Sigmoid colon (tissue), 7 donors: Measurements from ENCODE around the gene MGARP. TPM values are rescaled to one million over a fixed set of nuclear protein-coding genes. Genes with fewer than 3 reads are reported as not detected.
"Not testable (repeated sequence)": the region's sequence is repeated elsewhere in the genome, so short reads cannot be mapped to it uniquely, and the experiment has no call there.

ENCODE experiments used
- DNase-seq: peaks from one replicate; pipeline ENCODE4 v3.0.0-alpha.2; 2019
- H3K27ac ChIP-seq, 4 donors: fragments of 200-600 bp; sonication (generic); one replicate each; pipeline ENCODE4 v1.5.1; 2016 to 2019; ENCODE audit warnings: mild to moderate bottlenecking in 1 of 4
- H3K27me3 ChIP-seq, 3 donors: fragments of 200-600 bp; sonication (generic); one replicate each; pipeline ENCODE4 v1.5.1; 2019; ENCODE audit warnings: mild to moderate bottlenecking in 1 of 3
- H3K36me3 ChIP-seq, 4 donors: fragments of 200-600 bp; sonication (generic); one replicate each; pipeline ENCODE4 v1.5.1; 2016 to 2019
- H3K4me1 ChIP-seq, 4 donors: fragments of 200-600 bp; sonication (generic); one replicate each; pipeline ENCODE4 v1.5.1; 2017 to 2019
- H3K4me3 ChIP-seq, 4 donors: fragments of 200-600 bp; sonication (generic); one replicate each; pipeline ENCODE4 v1.5.1; 2017 to 2019; ENCODE audit warnings: mild to moderate bottlenecking in 2 of 4, moderate library complexity in 1 of 4
- H3K9me3 ChIP-seq, 4 donors: fragments of 200-600 bp in 3 of 4; sonication (generic) in 3 of 4; one replicate each; pipeline versions ENCODE4 v1.5.1 to v1.6.1; 2013 to 2019
- EP300 ChIP-seq, 4 donors: sonication (generic); formaldehyde crosslinking; IDR thresholded peaks; one replicate each; pipeline ENCODE4 v1.6.1; 2017; ENCODE audit warnings: antibody characterized with exemption in 4 of 4
- POLR2A ChIP-seq, 2 donors: fragments of 450-650 bp; IDR thresholded peaks; one replicate each; pipeline ENCODE4 v1.6.1; 2016; ENCODE audit warnings: antibody characterized with exemption in 2 of 2, mild to moderate bottlenecking in 2 of 2, moderate library complexity in 2 of 2
- POLR2AphosphoS5 ChIP-seq, 4 donors: sonication (generic); formaldehyde crosslinking; IDR thresholded peaks; one replicate each; pipeline ENCODE4 v1.6.1; 2017; ENCODE audit warnings: antibody characterized with exemption in 4 of 4
- WGBS, 2 donors: extraction: QIAGEN DNeasy Blood & Tissue Kit; methylation state at CpG; one replicate each; pipeline ENCODE4 v1.1.7; 2013; 5-methylcytosine and 5-hydroxymethylcytosine counted together
- intact Hi-C: fragments of 100-400 bp; cut with DNase I; formaldehyde crosslinking; loops from one replicate; pipeline ENCODE4 v1.15.1; 2023
- polyA plus RNA-seq, 3 donors: library from polyadenylated mRNA; stranded (reverse); fragments of 200-250 nt; gene quantifications; one replicate each; pipeline ENCODE4 v1.2.3, GENCODE V29; 2013
- total RNA-seq, 4 donors: library from RNA; depleted of rRNA; stranded (reverse); fragments of >200 nt; gene quantifications; one replicate each; pipeline ENCODE4 v1.1.0, GENCODE V29; 2016
- TF ChIP-seq, protein P1 (sequence below), 4 experiments: fragments of 450-650 bp in 3 of 4; fragments of 200-600 bp in 1 of 4; IDR thresholded peaks; one replicate each; pipeline ENCODE4 v1.5.1; 2016 to 2019; ENCODE audit warnings: antibody characterized with exemption in 4 of 4, mild to moderate bottlenecking in 3 of 4, moderate library complexity in 2 of 4
- donor health status: healthy with polysubstance abuse.
- donor health status: Bipolar disorder and iron deficiency.
- donor health status: healthy.

Gene MGARP
- total and polyA plus RNA-seq, 7 donors: 0.16 to 2.2 (median 1.2) TPM; not detected in 2

DNA sequence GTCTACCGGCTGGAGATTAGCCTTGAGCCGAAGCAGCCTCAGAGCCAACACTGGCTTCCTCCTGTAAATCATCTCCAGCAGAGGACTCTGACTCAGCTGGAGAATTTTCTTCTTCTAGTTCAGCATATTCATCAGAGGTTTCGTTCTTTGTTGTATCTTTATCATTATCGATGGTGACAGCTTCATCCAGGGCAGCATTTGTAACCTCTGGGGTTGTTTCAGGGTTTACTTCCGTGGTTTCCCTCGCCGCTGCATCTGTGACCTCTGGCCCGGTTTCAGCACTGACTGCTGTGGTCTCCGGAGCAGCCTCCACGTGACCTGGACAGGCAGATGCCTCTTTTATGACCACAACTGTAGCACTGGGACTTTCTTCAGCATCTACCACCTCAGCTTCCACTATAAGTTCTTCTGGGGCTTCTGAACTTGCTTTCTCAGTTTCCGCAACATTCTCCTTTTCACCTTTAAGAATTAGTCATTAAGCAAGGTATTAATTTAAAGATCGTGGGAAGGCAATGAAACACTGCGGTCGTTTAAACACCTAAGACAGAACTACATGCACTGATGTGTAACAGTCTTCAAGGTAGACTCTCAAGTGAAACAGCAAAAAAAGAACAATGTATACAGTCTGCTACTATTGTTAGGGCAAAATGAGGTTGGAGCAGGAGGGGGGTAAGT, 13.3 kb downstream of the MGARP start:
- Histone ChIP-seq H3K9me3 (no peaks in the 10 kb centered on the region), H3K4me1 (peaks cover 0 to 15% (median 12%) of the 10 kb centered on the region in 4 donors), H3K4me3 (peak overlapping the region; percentile 21 to 52 (median 46)), H3K27ac (peak overlapping the region; percentile 34 to 76 (median 65)), H3K27me3 (no peaks in the 10 kb centered on the region), H3K36me3 (no peaks in the 10 kb centered on the region)
- 11 to 12% methylated on average over 14 of the region's 14 CpGs for WGBS, 2 donors
- intact Hi-C loops: loop anchor here (2.0 kb wide), 1 partner anchor 38 kb away; no protein-coding TSS in a partner anchor
- peak; percentile 90 for DNase-seq
- TF ChIP-seq EP300 (IDR thresholded peaks at IDR 0.05): no peak
- peak in 2 of 4 donors; percentile 25 to 52 for TF ChIP-seq POLR2AphosphoS5 (IDR thresholded peaks at IDR 0.05)

DNA sequence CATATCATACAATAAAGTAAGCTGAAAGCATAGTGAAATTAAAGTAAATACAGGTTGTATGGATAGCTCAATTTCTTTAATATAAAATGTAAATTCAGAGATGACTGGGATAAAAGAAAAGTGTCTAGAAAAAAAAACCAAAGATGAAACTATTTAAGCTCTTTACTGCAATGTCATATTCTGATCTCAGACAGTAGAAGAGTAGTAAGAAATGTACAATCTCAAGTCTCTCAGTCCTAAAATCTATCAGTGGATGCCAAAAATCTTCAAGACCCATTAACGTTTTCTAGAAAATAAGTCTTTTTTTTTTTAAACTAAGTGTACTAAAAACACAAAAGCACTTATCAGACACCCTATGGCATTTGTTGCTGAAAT, 13.8 kb downstream of the MGARP start:
- Histone ChIP-seq H3K36me3 (no peaks in the 10 kb centered on the region), H3K4me3 (peak overlapping the region; percentile 21 to 52 (median 46)), H3K4me1 (peaks cover 0 to 15% (median 12%) of the 10 kb centered on the region in 4 donors), H3K9me3 (no peaks in the 10 kb centered on the region), H3K27me3 (no peaks in the 10 kb centered on the region), H3K27ac (peak overlapping the region; percentile 34 to 76 (median 65))
- intact Hi-C loops: loop anchor here (2.0 kb wide), 1 partner anchor 37 kb away; no protein-coding TSS in a partner anchor
- WGBS, 2 donors: 4% methylated on average over 1 of the region's 1 CpG
- no peak for DNase-seq
- TF ChIP-seq POLR2AphosphoS5 (IDR thresholded peaks at IDR 0.05): no peak
- no peak for TF ChIP-seq EP300 (IDR thresholded peaks at IDR 0.05)
- no peak for TF ChIP-seq POLR2A (IDR thresholded peaks at IDR 0.05)
- TF ChIP-seq, protein P1, sequence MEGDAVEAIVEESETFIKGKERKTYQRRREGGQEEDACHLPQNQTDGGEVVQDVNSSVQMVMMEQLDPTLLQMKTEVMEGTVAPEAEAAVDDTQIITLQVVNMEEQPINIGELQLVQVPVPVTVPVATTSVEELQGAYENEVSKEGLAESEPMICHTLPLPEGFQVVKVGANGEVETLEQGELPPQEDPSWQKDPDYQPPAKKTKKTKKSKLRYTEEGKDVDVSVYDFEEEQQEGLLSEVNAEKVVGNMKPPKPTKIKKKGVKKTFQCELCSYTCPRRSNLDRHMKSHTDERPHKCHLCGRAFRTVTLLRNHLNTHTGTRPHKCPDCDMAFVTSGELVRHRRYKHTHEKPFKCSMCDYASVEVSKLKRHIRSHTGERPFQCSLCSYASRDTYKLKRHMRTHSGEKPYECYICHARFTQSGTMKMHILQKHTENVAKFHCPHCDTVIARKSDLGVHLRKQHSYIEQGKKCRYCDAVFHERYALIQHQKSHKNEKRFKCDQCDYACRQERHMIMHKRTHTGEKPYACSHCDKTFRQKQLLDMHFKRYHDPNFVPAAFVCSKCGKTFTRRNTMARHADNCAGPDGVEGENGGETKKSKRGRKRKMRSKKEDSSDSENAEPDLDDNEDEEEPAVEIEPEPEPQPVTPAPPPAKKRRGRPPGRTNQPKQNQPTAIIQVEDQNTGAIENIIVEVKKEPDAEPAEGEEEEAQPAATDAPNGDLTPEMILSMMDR (IDR thresholded peaks at IDR 0.05): no peak

DNA sequence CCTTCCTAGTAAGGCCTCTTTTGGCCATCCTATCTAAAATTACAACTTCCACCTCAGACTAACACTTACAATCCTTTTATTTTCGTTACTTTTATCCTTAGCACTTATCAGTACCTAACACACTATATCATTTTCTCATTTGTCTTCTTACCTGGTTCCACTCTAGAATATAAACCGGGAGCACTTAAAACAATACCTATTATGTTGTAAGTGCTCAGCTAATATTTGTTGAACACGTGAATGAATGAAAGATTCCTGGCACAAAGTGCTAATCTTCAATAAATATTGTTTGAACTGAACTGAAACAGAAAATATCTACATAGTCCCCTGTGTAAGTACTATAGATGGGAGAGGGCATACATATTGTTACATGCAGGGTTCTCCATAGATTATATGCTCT, 14.4 kb downstream of the MGARP start:
- no peaks in the 10 kb centered on the region for H3K36me3 ChIP-seq
- no peaks in the 10 kb centered on the region for H3K9me3 ChIP-seq
- peaks cover 0 to 15% (median 12%) of the 10 kb centered on the region in 4 donors for H3K4me1 ChIP-seq
- no peaks in the 10 kb centered on the region for H3K27me3 ChIP-seq
- no peak overlapping the region for H3K4me3 ChIP-seq
- no peak overlapping the region for H3K27ac ChIP-seq
- DNase-seq: no peak
- TF ChIP-seq POLR2A (IDR thresholded peaks at IDR 0.05): no peak
- TF ChIP-seq POLR2AphosphoS5 (IDR thresholded peaks at IDR 0.05): no peak
- TF ChIP-seq, protein P1 (IDR thresholded peaks at IDR 0.05): no peak
- no peak for TF ChIP-seq EP300 (IDR thresholded peaks at IDR 0.05)
- 50 to 56% methylated on average over 3 of the region's 3 CpGs for WGBS, 2 donors
- intact Hi-C loops: loop anchor here (2.0 kb wide), 1 partner anchor 37 kb away; no protein-coding TSS in a partner anchor

DNA sequence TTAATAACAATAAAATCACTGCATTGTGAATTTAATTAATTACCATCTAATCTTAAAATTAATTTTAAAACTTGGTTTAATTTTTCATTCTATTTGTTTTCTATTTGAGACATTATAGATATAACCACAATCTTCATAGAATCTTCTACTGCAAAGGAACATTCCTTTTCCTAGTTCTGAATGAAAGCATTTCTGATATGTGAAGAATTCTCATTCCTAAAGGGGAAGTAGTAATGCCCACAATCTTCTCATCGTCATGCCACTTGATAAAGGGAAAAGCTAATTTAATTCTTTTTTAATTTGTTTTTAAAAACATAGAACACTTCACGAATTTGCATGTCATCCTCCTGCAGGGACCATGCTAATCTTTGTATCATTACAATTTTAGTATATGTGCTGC, 23.7 kb downstream of the MGARP start:
- Histone ChIP-seq H3K36me3 (no peaks in the 10 kb centered on the region), H3K4me1 (no peaks in the 10 kb centered on the region), H3K4me3 (no peak overlapping the region), H3K27ac (no peak overlapping the region), H3K27me3 (no peaks in the 10 kb centered on the region), H3K9me3 (no peaks in the 10 kb centered on the region)
- intact Hi-C loops: no loop called here
- TF ChIP-seq POLR2A (IDR thresholded peaks at IDR 0.05) (no peak), POLR2AphosphoS5 (IDR thresholded peaks at IDR 0.05) (no peak), EP300 (IDR thresholded peaks at IDR 0.05) (no peak)
- TF ChIP-seq, protein P1 (IDR thresholded peaks at IDR 0.05): no peak
- no peak for DNase-seq
- WGBS, 2 donors: 71 to 78% methylated on average over 2 of the region's 2 CpGs

DNA sequence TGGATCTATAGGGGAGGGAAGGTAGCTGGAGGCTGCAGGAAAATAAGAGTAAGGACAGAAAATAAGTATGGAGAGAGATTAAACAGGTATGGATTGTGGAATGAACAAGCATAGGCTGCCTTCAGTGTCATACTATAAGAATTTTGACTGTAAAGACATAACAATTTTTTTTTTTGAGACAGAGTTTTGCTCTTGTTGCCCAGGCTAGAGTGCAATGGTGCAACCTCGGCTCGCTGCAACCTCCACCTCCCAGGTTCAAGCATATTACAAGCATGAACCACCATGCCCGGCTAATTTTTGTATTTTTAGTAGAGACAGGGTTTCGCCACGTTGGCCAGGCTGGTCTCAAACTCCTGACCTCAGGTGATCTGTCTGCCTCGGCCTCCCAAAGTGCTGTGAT, 24.4 kb downstream of the MGARP start:
- intact Hi-C loops: not testable (repeated sequence)

More for the DNA sequence above, 24.4 kb downstream of the MGARP start:
- 93 to 95% methylated on average over 6 of the region's 6 CpGs for WGBS, 2 donors
- not testable (repeated sequence) for H3K9me3 ChIP-seq, H3K27me3 ChIP-seq, H3K4me3 ChIP-seq, H3K4me1 ChIP-seq, H3K36me3 ChIP-seq, DNase-seq, H3K27ac ChIP-seq
